Subcutaneous adipose tissue (tissue), 4 donors: ENCODE results near the gene IL6ST. TPM values are rescaled to one million over a fixed set of nuclear protein-coding genes. Genes with fewer than 3 reads are reported as not detected.

ENCODE experiments used
- total RNA-seq, 4 donors: library from RNA; depleted of rRNA; stranded (reverse); fragments of >200 nt; gene quantifications; one replicate each; pipeline ENCODE4 v1.1.0, GENCODE V29; 2016
- TF ChIP-seq, protein P1 (sequence below): fragments of 450-650 bp; IDR thresholded peaks from one replicate; pipeline ENCODE4 v1.5.1; 2016; ENCODE audit warnings: low read depth, mild to moderate bottlenecking, control low read depth, antibody characterized with exemption, moderate library complexity

IL6ST gene
- total RNA-seq, 4 donors from 2014 or later = 445 to 681 (median 552) TPM

DNA sequence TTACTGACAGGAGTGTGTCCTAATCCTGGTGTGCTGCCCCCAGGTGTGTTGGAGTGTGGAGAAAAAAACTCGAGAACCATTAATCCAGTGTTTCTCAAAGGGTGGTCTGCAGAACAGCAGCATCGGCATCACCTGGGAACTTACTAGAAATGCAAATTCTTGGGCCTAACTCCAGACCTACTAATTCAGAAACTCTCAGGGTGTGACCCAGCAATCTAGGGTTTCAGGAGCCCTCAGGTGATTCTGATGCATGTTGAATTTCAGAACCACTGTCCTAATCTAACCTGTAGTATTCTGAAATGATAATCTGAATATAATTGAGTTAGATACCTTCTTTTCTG lies 30.0 kb upstream of the IL6ST start:
- TF ChIP-seq, protein P1, sequence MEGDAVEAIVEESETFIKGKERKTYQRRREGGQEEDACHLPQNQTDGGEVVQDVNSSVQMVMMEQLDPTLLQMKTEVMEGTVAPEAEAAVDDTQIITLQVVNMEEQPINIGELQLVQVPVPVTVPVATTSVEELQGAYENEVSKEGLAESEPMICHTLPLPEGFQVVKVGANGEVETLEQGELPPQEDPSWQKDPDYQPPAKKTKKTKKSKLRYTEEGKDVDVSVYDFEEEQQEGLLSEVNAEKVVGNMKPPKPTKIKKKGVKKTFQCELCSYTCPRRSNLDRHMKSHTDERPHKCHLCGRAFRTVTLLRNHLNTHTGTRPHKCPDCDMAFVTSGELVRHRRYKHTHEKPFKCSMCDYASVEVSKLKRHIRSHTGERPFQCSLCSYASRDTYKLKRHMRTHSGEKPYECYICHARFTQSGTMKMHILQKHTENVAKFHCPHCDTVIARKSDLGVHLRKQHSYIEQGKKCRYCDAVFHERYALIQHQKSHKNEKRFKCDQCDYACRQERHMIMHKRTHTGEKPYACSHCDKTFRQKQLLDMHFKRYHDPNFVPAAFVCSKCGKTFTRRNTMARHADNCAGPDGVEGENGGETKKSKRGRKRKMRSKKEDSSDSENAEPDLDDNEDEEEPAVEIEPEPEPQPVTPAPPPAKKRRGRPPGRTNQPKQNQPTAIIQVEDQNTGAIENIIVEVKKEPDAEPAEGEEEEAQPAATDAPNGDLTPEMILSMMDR = no peak

DNA sequence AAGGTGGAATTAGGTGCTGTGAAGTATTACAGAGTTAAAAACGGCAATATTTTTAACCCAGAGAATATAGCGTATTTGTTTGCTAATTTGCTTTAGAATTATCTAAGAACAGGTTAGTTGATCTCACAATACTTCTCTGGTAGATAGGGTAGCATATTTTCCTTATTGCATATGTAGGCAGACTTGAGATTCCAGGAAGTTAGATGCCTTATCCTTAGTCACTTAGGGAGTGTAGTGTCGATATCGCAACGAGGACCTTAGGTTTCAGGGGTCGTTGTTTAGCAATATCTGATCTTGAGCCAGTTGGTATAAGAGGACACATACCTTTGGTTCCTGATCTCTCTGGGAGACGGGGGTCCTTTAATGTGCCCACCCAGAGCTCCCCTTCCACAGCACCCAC lies 28.5 kb upstream of the IL6ST start:
- TF ChIP-seq, protein P1 = no peak

DNA sequence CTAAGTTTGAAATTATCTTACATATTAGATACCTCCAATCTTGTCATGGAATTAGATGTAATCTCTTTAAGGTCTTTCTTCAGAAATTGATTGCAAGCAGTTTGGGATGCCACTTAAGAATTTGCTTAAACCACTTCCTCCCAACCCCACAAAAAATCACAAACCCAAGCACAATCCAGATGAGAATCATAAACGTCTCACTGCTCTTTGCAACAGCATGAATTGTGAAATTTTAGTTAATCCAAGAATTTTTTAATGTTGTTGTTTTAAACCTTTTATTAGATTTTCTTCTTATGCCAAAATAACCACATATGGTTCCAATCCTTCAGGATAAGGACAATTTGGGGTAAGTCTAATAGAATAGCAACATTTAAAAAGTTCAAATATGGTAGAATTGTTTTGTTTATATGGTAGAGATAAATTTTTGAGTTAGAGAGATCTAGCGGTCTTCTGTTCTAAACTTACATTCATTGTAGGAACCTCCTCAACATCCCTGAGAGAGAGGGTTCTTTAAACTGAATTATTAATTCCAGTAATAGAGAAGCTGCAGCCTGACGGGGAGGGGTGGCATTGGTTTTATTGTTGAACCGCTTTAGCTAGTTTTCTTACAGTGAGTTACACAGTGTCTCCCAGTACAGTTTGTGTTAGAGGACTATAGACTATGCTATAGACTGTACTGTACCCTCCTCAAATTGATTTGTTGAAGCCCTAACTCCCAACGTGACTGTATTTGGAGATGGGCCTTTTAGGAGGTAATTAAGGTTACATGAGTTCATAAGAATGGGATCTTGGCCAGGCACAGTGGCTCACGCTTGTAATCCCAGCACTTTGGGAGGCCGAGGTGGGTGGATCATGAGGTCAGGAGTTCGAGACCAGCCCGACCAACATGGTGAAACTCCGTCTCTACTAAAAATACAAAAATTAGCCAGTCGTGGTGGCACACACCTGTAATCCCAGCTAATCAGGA lies 24.8 kb upstream of the IL6ST start:
- TF ChIP-seq, protein P1 = no peak

DNA sequence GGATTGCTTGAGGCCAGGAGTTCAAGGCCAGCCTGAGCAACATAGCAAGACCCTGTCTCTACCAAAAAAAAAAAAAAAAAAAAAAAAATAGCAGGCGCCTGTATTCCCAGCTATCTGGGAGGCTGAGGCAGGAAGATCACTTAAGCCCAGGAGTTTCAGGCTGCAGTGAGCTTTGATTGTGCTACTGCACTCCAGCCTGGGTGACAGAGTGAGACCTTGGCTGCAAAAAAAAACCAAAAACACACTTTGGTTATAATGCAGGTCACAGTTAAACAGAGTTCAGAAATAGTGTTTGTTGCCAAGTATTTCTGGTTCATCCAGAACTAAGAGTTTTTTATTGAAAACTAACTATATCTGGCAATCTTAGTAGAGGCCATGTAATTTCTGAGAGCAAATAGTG lies 24.1 kb upstream of the IL6ST start:
- TF ChIP-seq, protein P1 = no peak

DNA sequence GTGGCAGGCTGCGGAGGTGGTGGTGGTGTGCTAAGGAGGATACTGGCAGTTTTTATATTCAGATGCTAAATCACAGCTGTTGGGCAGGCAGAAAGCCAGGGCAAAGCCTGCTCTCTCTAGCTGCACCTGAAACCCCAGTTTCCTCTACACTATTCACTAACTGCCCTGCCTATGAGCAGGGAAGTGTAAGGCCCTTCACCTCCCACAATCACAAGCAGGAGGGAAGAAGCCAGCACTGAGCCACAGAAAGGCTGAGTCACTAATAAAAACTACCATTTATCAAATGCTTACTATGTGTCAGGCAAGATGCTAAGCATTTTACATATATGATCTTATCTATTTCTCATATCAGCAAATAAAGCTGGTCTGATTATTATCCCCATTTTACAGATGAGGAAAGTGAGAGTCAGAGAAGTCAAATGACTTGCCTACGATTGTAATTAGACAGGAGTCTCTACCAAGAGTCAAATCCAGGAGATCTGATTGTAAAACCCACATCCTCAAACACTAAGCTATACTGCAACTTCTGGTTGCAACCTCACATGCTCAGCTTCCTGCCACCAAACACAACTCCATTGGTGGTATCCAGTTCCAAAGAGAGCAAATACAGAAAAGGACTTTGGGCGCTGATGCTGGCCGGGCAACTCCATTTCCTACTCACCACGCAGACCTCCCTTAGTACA lies 17.7 kb upstream of the IL6ST start:
- TF ChIP-seq, protein P1 = no peak

DNA sequence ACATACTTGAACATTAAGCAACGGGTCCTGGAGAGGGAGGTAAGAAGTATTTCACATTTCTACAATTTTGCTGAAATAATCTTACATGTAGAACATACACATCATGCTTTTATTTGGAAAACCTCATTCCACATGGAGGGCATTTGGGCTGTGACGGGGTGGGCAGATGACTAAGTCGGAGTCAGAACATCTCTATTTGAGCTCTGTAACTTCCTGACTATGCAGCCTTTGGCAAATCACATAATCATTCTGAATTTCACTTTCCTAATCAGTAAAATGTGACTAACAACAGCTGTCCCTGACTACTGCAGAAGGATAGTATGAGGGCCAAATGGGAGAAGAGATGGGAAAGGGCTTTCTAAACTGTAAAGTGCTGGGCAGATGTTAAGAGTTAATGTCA lies 17.1 kb upstream of the IL6ST start:
- TF ChIP-seq, protein P1 = no peak

DNA sequence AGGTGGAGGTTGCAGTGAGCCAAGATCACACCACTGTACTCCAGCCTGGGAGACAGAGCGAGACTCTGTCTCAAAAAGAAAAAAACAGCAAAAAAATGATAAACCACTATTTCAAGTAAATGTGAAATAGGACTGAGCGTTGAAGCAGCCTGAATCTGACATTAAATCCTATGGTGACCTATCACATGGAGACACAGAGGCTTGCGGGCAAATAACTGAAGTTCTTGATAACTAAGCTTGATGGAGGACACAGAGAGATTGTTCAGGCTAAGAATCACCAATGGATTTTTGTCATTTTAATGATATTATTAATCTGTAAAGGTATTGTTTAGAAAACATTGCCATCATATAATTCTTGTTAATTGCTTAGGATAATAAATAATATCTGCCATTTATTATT lies 15.7 kb upstream of the IL6ST start:
- TF ChIP-seq, protein P1 = no peak
